Measurements from ENCODE around the gene TMEM222. TPM values are rescaled to one million over a fixed set of nuclear protein-coding genes. Genes with fewer than 3 reads are reported as not detected.
"Not testable (repeated sequence)": the region's sequence is repeated elsewhere in the genome, so short reads cannot be mapped to it uniquely, and the experiment has no call there.

TMEM222 gene, protein sequence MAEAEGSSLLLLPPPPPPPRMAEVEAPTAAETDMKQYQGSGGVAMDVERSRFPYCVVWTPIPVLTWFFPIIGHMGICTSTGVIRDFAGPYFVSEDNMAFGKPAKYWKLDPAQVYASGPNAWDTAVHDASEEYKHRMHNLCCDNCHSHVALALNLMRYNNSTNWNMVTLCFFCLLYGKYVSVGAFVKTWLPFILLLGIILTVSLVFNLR
- 34.3 TPM for total RNA-seq

DNA sequence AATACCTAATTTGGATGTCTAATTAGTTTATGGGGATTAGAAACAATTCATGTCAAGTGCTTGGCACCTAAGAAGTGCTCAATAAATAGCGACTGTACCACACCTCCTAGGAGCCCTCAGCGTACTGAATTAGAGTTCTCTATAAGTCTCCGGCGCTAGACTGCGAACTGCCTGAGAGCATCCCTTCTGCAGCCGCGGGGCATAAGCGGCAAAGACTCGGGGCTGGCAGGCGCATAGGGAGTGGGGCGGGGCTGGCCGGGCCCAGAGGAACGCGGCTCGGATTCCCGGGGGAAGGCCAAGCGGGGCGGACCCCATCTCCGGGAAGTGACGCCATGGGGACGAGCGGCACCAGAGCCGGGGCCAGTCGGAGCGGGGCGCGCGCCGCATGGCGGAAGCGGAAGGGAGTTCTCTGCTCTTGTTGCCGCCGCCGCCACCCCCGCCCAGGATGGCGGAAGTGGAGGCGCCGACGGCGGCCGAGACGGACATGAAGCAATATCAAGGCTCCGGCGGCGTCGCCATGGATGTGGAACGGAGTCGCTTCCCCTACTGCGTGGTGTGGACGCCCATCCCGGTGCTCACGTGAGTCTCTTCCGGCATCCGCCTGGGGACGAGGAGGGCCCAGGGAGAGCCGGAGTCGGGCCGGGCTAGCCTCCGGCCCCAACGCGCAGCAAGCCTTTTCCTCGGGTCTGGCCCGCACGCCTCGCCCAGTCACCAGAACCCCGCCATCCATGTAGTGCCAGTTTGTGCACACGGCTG, at the start of gene TMEM222:
TMEM222 (plus strand) TSS at position 351 of the 756 bp plus-strand sequence; CDS start at position 386, 35 bp downstream.
- peak; percentile 97 for DNase-seq (ENCODE audit: low spot score)

GRCh38 chr1:27274204-27274603, 47.8 kb upstream of the TMEM222 start:
- DNase-seq (ENCODE audit: low spot score), result no peak

DNA sequence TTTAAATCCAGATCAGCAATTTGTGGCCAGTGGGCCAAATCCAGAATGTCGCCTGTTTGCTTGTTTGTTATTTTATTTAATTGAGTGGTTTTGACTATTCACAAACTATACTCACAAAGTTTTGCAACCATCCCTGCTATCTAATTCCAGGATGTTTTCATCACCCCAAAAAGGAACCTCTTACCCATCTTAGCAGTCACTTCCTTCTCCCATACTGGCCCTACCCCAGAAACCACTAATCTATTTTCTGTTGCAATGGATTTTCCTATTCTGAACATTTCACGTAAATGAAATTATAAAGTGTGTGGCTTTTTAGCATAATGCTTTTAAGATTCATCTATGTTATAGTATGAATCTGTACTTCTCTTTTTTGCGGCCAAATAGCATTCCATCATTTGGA, 46.3 kb upstream of the TMEM222 start:
- DNase-seq (ENCODE audit: low spot score), result no peak

DNA sequence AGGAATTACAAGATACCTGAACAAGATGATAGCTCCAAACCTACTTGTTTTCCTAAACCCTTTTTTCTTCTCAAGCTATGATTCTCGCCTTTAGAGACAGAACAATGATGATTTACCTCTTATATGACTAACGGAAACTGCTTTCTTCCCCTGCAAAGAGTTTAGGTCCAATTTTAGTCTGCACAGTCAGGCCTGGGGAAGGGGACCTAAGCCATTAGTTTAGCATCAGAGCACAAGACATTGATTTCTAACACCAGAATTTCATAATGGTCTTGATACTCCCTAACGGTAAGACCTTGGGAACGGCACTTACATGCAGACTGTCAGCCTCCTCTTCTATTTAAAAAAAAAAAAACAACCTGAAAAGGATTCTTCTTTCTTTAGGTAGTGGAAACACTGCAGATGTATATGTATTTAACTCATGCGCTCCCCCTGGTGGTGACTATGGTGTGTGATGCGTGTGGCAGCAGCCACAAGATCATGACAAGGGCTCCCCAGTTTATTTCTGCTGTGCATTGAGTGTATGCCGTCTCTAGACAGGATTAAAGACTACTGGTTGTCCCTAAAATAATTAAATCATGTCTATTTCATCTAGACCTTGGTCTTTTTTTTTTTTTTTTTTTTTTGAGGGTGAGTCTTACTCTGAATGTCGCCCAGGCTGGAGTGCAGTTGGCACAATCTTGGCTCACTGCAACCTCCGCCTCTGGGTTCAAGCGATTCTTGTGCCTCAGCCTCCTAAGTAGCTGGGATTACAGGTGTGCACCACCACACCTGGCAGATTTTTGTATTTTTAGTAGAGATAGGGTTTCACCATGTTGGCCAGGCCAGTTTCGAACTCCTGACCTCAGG, 37.3 kb upstream of the TMEM222 start:
- DNase-seq (ENCODE audit: low spot score), result peak; percentile 89

GRCh38 chr1:27285274-27285660, 36.7 kb upstream of the TMEM222 start:
- DNase-seq (ENCODE audit: low spot score), result no peak

GRCh38 chr1:27285821-27286220, 36.1 kb upstream of the TMEM222 start:
- DNase-seq (ENCODE audit: low spot score), result not testable (repeated sequence)

GRCh38 chr1:27289125-27289524, 32.8 kb upstream of the TMEM222 start:
- DNase-seq (ENCODE audit: low spot score), result not testable (repeated sequence)

GRCh38 chr1:27290581-27290980, 31.4 kb upstream of the TMEM222 start:
- DNase-seq (ENCODE audit: low spot score), result no peak

DNA sequence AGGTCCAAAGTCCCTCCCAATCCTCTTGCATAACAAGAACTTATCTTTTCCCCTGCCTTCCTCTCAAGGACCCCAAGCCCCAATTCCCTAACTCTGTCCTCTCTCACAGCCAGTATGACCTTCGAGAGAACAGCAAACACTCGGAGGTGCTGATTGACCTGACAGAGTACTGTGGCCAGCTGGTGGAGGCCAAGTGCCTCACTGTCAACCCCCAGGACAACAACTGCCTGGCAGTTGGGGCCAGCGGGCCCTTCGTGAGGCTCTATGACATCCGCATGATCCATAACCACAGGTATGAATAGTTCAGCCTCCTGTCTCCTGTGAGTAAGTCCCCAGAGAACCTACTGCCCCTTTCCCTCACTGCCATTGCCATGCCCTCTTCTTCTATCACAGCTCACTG, 29.9 kb upstream of the TMEM222 start:
- no peak for DNase-seq (ENCODE audit: low spot score)

GRCh38 chr1:27293915-27294314, 28.0 kb upstream of the TMEM222 start:
- no peak for DNase-seq (ENCODE audit: low spot score)

GRCh38 chr1:27296773-27297291, 25.1 kb upstream of the TMEM222 start:
- DNase-seq (ENCODE audit: low spot score), result peak; percentile 53

- DNase-seq (ENCODE audit: low spot score), result no peak
Observed at GRCh38 chr1:27297903-27298302, 24.1 kb upstream of the TMEM222 start.

DNA sequence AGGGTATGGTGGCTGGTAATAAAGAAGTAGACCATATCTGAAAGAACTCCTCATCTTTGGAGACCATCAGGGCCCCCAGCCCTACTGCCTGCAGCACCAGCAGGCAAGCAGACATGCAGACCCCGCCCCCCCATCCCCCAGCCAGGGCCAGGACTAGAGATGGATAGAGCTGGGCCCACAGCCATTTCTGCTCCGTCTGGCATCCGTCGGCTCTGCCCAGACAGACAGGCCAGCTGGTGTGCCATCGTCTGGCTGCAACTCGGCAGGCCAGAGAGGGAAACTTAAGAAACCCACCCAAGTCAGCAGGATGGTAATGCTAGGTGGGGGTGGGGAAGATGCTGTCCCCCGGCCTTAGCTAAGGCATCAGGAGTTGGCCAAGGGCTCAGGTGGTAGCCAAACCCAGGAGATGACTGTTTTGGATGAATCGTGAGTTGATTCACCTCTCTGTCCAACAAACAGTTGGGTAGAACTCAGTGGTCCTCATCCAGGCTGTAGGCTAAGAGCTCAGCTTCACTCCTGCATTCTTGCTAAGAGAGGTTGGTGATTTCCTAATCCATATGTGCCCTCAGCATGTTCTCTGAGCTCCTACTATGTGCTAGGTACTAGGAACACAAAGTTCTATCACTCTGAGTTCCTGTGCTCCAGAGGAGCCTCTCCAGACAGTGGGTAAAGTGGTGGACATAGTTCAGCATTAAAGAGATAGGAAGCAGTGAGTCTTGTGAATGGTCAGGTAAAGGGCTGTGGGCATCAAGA, 23.2 kb upstream of the TMEM222 start:
- no peak for DNase-seq (ENCODE audit: low spot score)

- DNase-seq (ENCODE audit: low spot score), result peak; percentile 65
Observed at GRCh38 chr1:27299385-27300271, 22.3 kb upstream of the TMEM222 start.

GRCh38 chr1:27300341-27301051, 21.5 kb upstream of the TMEM222 start:
- peak; percentile 82 for DNase-seq (ENCODE audit: low spot score)

DNA sequence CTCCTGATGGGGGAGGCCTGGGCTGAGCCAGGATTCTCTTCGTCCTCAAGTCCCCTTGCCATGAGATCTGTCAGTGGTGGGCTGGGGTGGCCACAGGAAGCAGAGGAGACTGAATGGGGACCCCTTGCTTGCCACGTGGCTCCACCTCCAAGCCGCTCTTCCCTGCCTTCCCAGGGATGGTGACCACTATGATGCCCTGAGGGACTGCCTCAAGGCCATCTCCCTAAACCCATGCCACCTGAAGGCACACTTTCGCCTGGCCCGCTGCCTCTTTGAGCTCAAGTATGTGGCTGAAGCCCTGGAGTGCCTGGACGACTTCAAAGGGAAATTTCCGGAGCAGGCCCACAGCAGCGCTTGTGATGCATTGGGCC, 20.9 kb upstream of the TMEM222 start:
- DNase-seq (ENCODE audit: low spot score), result no peak

GRCh38 chr1:27301582-27302199, 20.3 kb upstream of the TMEM222 start:
- DNase-seq (ENCODE audit: low spot score), result no peak

DNA sequence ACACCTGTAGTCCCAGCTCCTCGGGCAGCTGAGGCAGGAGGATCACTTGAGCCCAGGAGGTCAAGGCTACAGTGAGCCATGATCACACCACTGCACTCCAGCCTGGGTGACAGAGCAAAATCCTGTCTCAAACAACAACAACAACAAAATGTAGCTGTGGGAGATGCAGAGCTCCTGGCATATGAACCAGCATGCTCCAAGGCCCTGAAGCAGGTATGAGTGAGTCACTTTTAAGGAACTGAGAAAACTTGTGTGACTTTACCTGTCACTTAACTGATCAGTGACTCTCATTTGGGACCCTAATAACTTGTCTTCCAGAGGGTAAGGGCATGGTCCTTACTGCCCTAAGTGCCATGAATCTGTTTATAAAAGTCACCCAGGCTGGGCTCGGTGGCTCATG, 19.4 kb upstream of the TMEM222 start:
- no peak for DNase-seq (ENCODE audit: low spot score)

GRCh38 chr1:27303509-27303908, 18.5 kb upstream of the TMEM222 start:
- no peak for DNase-seq (ENCODE audit: low spot score)

All from mucosa of gallbladder (tissue), 1 donor.